Caki2 (cell line): ENCODE results near the gene COLQ. TPM values are rescaled to one million over a fixed set of nuclear protein-coding genes. Genes with fewer than 3 reads are reported as not detected.

Source experiments
- DNase-seq: peaks from one replicate; pipeline ENCODE4 v3.0.0-alpha.2; 2015; ENCODE audit warnings: low read depth
- in situ Hi-C: cut with HindIII; loops from 2 replicates; pipeline ENCODE4 v1.10.0; 2016; ENCODE audit warnings: low sequenced_read_pairs, low pct_unique_long_range_greater_than_20kb, mixed read lengths
- total RNA-seq: library from RNA; depleted of rRNA; stranded (reverse); fragments of >200 nt; shearing (Covaris generic); gene quantifications from 2 replicates; pipeline ENCODE4 v1.2.3, GENCODE V29; 2014; ENCODE audit warnings: low replicate concordance

COLQ gene
- total RNA-seq, 1 experiment from 2014 or later = not detected

DNA sequence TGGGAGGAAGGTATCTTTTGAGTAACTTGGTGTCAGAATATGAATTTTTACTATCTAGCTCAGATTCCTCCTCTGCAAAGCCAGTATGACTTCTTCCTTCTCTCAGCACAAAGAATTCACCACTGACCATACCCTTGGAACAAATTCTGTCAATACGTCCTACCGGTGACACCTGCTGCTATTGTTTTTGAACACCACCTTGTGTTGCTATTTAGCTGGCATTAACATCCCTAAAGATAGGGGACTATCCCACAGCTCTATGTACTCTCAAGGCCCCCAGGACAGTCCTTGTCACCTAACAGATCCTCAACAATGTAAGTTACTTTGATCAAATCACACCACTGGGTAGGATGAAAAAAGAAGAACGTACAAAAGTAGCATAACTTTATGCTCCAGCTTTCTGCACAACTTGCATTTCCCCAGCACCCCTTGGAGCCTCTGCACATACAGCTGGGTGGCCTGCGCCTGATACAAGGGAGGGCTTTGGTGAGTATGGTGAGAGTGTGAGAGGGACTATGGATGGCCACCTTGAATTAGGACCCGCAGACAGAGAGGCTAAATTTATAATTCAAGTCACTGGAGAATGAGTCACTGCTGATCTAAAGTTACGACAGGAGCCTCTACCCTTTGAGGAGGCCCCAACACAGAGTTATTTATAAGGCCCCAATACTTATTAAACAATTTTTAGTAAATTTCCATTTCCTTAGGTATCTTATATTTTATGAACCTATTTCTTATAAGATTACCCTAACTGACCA lies 2.3 kb upstream of the COLQ start:
- no peak for DNase-seq
- in situ Hi-C loops = no loop called here

DNA sequence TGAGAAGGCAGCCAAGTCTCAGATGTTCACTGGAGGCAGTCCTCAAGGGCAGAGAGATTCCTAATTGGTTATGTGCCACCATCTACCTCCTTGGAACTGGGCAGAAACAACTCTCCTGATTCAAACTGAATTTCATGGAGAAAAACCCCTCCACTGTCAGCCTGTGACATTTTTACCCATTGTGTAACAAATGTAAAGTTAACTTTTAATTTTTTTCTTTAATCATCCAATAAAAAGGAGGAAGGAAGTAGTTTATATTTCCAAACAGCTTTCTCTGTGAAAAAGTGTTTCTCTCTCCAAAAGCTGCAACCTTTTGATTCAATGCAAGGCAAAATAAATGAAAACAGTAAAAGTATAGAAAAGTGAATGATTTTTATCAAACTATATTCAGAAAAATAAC lies 510 bp upstream of the COLQ start:
- no peak for DNase-seq
- in situ Hi-C loops = no loop called here

DNA sequence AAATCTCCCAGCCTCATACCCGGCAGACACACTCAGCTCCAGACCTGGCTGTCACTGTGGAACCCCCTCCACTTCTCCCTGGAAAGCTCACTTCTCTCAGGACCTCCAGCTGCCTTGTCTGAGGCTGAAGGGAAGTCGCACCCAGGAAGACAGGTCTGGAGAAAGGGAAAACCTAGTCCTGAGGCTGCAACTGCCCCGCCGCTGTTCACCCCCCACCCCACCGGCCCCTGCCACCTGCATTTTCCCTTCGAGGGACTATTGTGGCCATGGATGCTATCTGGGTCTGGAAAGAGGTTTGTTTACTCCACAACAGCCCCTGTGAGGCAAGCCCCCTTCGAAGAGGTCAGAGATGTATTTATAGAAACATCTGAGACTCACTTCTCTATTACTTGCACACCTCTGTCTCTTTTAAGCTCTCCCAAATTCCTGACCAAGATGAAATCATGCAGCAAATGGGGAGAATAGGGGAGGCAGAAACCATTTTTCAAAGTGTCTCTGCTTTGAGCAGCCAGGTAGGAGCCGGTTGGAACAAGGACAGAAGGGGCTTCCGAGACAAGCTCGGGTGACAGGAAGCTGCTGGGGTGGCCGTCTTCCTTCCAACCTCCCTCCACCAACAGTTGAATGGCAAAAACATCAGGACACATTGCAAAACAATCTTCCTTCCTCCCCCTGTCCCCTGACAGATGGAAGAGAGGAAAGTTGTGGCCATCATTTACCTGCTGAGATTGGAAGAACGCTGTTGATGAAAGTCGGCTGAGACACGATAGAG lies 518 bp downstream of the COLQ start:
- no peak for DNase-seq
- in situ Hi-C loops = no loop called here

GRCh38 chr3:15520185-15520584 lies 1.3 kb downstream of the COLQ start:
- DNase-seq = no peak
- in situ Hi-C loops = no loop called here

GRCh38 chr3:15519096-15519495 lies 2.4 kb downstream of the COLQ start:
- in situ Hi-C loops = no loop called here
- DNase-seq = no peak

GRCh38 chr3:15514663-15515340 lies 6.7 kb downstream of the COLQ start:
- in situ Hi-C loops = no loop called here
- no peak for DNase-seq

DNA sequence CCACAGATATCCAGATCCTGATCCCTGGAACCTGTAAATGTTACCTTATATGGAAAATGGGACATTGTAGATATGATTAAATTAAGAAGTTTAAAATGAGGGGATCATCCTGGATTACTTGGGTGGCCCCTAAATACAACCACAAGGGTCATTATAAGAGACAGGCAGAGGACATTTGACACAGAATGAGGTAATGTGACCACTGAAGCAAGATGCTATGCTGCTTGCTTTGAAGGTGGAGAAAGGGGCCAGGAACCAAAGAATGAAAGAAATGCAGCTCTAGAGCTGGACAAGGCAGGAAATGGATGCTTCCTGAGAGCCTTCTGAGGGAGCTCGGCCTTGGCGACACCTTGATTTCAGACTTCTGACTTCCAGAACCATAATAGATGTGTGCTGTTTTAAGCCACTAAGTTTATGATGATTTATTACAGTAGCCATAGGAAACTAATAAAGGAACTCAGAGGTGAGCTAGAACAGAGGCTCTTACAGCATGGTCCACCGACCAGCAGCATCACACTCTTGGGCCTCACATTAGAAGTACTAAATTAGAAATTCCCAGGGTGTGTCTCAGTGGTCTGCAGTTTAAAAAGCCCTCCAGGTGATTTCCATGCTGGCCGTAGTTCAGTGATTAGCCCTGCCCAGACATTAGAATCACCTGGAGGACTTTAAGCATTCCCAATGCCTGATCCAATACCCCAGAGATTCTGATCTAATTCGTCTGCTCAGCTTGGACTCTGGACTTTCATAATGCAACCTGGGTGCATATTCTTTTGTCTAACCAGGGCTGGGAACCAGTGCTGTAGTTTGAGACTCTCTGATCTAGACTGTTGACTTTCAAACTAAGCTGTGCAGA lies 7.5 kb downstream of the COLQ start:
- in situ Hi-C loops = no loop called here

GRCh38 chr3:15513116-15513515 lies 8.4 kb downstream of the COLQ start:
- in situ Hi-C loops = no loop called here
- DNase-seq = no peak

More for the DNA sequence above, 7.5 kb downstream of the COLQ start:
- no peak for DNase-seq

GRCh38 chr3:15512166-15512565 lies 9.3 kb downstream of the COLQ start:
- in situ Hi-C loops = no loop called here

DNA sequence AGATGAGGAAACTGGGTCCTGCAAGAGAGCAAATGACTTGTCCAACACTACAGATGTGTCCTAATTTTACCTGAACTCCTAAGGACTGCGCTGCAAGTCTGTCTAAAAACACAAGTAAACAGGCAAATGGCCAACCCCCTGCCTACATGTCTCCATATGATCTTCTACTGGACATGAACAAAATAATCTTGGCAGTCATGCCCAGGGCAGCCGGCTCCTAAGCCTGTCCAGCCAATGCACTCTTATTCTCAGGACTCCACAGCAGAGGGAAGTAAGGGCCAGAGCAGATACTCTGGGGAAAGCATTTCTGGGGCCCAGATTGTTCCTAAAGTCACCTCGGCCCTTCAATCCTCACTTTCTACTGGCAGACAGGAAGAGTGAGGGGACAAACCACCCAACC lies 10.3 kb downstream of the COLQ start:
- no peak for DNase-seq
- in situ Hi-C loops = no loop called here

More at GRCh38 chr3:15512166-15512565, 9.3 kb downstream of the COLQ start:
- DNase-seq = no peak

GRCh38 chr3:15510493-15510892 lies 11.0 kb downstream of the COLQ start:
- in situ Hi-C loops = no loop called here
- DNase-seq = no peak

DNA sequence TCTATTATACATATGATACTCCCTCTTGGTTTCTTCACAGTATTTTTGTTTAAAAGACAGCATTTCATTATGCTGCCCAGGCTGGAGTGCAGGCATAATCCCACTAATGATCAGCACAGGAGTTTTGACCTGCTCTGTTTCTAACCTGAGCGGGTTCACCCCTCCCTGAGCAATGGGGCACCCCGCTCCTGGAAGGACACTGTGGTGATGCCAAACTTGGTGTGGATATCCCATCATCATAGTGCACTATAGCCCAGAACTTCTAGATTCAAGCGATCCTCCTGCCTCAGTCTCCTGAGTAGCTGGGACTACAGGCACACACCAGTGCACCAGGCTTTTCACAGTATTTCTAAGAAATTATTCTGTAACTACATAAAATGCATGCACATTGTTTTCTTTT lies 14.9 kb downstream of the COLQ start:
- in situ Hi-C loops = no loop called here
- DNase-seq = no peak

DNA sequence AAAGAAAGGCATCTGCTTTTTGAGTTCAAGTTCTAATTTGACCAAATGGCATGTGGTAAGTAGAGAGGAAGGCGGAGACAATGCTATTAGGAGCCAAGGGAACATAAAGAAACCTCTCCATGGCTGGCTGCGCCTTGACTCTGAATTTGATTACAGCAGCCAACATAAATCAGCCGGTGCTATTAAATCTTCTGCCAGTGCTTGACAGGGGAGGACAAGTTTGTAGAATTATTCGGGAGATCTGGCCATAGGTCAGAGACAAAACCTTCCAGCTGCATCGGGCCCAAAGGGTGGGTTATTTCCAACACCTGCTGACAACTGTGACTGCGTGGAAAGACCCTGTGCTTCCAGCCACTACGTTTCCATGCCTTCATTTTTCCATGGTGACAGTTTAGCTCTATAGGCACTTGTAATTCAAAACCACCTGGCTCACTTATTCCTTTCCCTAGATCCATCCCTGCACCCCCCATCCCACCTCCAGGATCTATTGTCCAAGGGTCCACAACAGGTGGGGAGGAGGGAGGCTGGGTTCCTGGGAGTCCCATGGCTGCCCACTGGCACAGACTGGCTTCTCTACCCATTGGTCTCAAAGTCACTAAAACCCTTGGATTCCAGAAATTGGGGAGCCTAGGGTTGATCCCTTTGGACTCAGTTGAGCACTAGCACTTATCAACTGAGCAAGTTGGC lies 15.9 kb downstream of the COLQ start:
- no peak for DNase-seq
- in situ Hi-C loops = no loop called here

DNA sequence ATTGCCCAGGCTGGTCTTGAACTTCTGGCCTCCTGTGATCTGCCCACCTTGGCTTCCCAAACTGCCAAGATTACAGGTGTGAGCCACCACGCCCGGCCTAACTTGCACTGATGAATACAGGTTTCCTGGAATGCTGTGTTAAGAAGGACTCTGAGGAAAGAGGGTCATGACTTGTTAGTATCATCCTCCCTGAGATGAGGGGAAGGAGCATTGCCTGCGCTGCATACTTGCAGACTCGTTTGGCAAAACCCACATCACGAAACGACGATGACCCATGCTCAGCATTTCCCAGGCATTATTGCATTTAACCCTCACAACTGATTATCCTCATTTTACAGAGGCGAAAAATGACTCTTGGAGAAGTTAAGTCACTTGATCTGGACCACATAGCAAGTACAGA lies 18.9 kb downstream of the COLQ start:
- in situ Hi-C loops = no loop called here
- no peak for DNase-seq

GRCh38 chr3:15501126-15501525 lies 20.4 kb downstream of the COLQ start:
- in situ Hi-C loops = no loop called here
- no peak for DNase-seq

- DNase-seq = no peak
- in situ Hi-C loops = no loop called here
These were observed 21.3 kb downstream of the COLQ start for GRCh38 chr3:15500107-15500724.

GRCh38 chr3:15499536-15499935 lies 22.0 kb downstream of the COLQ start:
- in situ Hi-C loops = no loop called here
- no peak for DNase-seq
